ACHN (cell line): ENCODE measurements around the gene TRMT61A.

ENCODE experiments used
- DNase-seq: peaks from one replicate; pipeline ENCODE4 v3.0.0-alpha.2; 2015
- in situ Hi-C: cut with HindIII; loops from 2 replicates; pipeline ENCODE4 v1.10.0; 2017; ENCODE audit warnings: low sequenced_read_pairs, low pct_ligation_motif_present, low pct_unique_long_range_greater_than_20kb

The TRMT61A gene

GRCh38 chr14:103542605-103543088, 13.7 kb downstream of the TRMT61A start:
- no peak for DNase-seq
- in situ Hi-C loops, result no loop called here

- in situ Hi-C loops, result no loop called here
- DNase-seq, result no peak
Observed at GRCh38 chr14:103543140-103543539, 14.1 kb downstream of the TRMT61A start.

- in situ Hi-C loops, result no loop called here
- DNase-seq, result no peak
Observed at GRCh38 chr14:103543721-103544387, 14.9 kb downstream of the TRMT61A start.

DNA sequence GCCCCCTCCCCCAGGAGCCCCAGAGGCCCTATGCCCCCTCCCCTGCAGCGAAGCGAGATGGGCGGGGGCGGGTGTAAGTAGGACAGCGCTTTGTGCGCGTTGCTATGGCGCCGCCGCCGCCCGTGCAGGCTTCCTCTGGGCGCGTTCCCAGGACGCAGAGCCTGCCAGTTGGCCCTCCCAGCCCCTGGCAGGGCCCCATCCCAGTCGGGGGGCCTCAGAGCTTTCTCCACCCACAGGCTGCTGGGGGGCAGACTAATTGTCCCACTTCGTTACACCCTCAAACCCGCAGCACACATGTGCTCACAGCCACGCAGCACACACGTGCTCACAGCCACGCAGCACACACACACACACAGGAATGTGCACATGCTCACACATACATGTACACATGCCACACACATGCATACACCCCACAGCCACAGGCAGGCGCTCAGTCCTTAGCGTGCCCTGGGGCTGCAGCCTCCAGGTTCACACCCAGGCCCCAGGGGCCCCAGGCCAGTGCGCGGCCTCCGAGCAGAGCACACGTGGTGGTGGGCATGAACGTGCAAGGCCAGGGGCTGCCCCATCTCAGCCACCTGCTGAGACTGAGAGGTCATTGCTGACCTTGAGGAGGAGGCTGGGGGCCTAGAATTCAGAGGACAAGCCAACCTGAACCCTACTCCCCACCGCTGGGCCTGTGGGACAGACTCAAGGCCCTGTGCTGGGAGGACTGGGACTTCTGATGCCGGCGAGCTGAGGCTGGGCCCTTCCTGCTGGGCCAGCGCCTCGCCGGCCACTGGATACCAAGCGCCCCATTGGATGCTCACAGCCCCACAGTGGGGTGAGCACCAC, 15.6 kb downstream of the TRMT61A start:
- in situ Hi-C loops, result no loop called here
- no peak for DNase-seq

- in situ Hi-C loops, result no loop called here
- no peak for DNase-seq
Observed at GRCh38 chr14:103545219-103545914, 16.4 kb downstream of the TRMT61A start.

- in situ Hi-C loops, result no loop called here
- no peak for DNase-seq
Observed at GRCh38 chr14:103545915-103546651, 17.1 kb downstream of the TRMT61A start.

DNA sequence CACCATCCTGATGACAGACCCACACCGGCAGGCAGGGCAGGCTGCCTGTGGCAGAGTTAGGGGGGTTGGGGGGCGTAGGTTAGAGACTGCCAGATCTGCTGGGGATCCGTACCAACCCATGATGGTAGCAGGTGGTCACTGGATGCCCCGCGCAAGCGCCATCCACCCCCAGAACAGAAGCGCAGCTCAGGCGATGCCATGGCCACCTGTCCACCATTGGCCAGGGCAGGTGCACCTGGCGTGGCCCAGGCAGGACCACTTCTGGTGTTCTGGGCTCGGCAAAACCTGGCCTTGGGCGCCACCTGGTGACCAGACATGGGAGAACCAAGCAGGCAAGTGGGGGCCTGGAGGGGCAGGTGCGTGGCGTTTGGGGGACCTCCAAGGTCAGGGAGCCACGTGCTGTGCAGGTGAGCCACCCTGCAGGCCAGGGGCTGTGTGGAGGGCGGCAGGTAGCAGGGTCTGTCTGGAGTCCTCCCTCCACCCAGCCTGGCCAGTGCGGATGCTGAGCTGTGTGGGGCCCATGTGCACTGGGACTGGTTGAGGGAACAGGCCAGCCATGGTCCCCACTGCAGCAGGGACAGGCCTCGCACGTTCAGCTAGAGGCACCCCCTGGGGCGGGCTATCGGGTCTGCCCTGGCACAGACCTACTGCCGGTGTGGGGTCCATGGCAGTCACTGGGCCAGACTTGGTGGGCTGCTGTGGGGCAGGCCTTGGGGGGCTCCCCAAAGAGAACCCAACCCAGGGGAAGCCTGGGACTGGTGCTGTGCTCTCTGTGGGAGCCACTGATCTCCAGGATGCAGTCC, 17.9 kb downstream of the TRMT61A start:
- in situ Hi-C loops, result no loop called here
- DNase-seq, result peak; percentile 45

DNA sequence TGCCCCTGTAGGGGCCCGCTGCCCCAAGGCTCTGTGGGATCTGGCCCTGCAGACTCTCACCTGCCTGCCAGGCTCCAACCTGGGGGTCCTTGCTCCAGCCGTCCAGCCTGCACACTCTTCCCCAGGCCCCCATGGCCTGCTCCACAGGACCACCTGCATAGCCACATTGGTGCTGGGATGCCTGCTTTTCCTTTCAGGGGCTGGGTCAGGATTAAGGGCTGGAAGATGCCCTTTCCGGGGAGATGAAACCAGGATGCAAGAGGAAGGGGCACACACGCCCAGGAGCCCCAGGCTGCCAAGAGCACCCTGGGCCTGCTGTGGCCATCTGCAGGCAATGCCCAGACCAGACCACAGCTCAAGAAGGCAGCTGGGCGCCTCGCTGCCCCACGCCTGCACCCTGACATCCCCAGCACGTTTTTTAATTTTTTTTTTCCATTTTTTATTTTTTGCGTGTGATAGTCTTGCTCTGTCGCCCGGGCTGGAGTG, 18.5 kb downstream of the TRMT61A start:
- DNase-seq, result no peak
- in situ Hi-C loops, result no loop called here

DNA sequence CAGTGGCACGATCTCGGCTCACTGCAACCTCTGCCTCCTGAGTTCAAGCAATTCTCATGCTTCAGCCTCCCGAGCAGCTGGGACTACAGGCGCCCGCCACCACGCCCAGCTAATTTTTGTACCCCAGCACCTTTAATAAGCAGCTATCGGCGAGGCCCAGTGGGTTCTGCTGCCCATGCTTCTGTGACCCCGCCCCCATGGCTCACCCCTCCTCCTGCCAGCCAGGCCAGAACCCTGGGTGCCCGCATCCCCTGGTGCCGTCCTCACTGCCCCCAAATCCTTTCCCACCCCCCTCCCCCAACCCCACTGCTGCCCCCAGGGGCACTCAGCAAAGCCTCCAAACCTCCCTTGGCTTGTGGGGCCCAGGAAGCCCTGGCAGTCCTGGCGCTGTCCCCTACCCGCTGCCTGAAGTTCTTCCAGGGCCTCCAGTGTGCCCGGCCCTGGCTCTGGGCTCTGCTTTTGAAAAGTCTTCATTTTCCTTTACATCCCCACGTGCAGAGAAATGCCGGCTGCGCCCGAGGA, 19.0 kb downstream of the TRMT61A start:
- in situ Hi-C loops, result no loop called here
- no peak for DNase-seq

GRCh38 chr14:103548463-103549351, 19.7 kb downstream of the TRMT61A start:
- in situ Hi-C loops, result no loop called here
- DNase-seq, result no peak

GRCh38 chr14:103549361-103550311, 20.6 kb downstream of the TRMT61A start:
- in situ Hi-C loops, result no loop called here
- no peak for DNase-seq

GRCh38 chr14:103550451-103551337, 21.7 kb downstream of the TRMT61A start:
- in situ Hi-C loops, result no loop called here
- peak; percentile 84 for DNase-seq

DNA sequence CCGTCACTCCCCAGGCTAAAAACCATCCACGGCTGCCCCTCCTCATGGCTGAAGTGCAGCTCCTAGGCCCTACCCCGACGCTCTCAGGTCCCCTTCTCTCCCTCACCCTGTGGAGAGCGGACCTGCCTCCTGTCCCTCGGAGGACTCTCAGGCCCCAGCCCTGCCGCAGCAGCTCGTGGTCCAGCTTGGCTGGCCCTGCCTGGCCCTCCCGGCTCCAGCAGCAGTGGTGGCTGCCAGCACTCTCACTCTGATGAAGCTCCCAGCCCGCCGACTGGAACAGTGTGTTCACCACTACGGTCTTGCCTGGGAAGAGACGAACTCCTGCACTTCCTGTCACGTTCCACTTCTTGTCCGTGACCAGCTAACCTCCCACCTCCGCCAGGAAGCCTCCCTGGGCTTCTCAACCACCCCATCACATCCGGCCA, 22.4 kb downstream of the TRMT61A start:
- DNase-seq, result peak; percentile 78
- in situ Hi-C loops, result no loop called here

- in situ Hi-C loops, result no loop called here
- peak; percentile 92 for DNase-seq
Observed at GRCh38 chr14:103552011-103552845, 23.2 kb downstream of the TRMT61A start.
